Spleen (tissue), 11 donors: Measurements from ENCODE around the gene NEDD4L. TPM values are rescaled to one million over a fixed set of nuclear protein-coding genes. Genes with fewer than 3 reads are reported as not detected.

Source experiments
- DNase-seq: peaks from one replicate; pipeline ENCODE4 v3.0.0-alpha.2; 2020
- H3K27ac ChIP-seq, 8 donors: fragments of 200-600 bp; sonication (generic) in 7 of 8; 1 replicate in 4 of 8; 2 replicates in 4 of 8; pipeline versions ENCODE4 v1.5.0 to v1.8.0; 2016 to 2021; ENCODE audit warnings: inconsistent platforms in 4 of 8, mild to moderate bottlenecking in 4 of 8, moderate library complexity in 1 of 8
- H3K27me3 ChIP-seq, 7 donors: fragments of 200-600 bp; sonication (generic) in 6 of 7; replicated peaks in 1 of 7; 1 replicate in 4 of 7; 2 replicates in 3 of 7; pipeline versions ENCODE4 v1.5.0 to v1.8.0; 2016 to 2021; ENCODE audit warnings: inconsistent platforms in 3 of 7, mild to moderate bottlenecking in 1 of 7
- H3K36me3 ChIP-seq, 6 donors: fragments of 200-600 bp; sonication (generic) in 5 of 6; 1 replicate in 4 of 6; 2 replicates in 2 of 6; pipeline versions ENCODE4 v1.5.0 to v1.8.0; 2016 to 2021; ENCODE audit warnings: inconsistent platforms in 2 of 6
- H3K4me1 ChIP-seq, 6 donors: fragments of 200-600 bp; sonication (generic) in 5 of 6; 1 replicate in 3 of 6; 2 replicates in 3 of 6; pipeline versions ENCODE4 v1.5.0 to v1.8.0; 2016 to 2021; ENCODE audit warnings: inconsistent platforms in 3 of 6
- H3K4me3 ChIP-seq, 8 donors: fragments of 200-600 bp; sonication (generic) in 7 of 8; 1 replicate in 4 of 8; 2 replicates in 4 of 8; pipeline versions ENCODE4 v1.5.0 to v1.8.0; 2016 to 2021; ENCODE audit warnings: inconsistent platforms in 4 of 8, mild to moderate bottlenecking in 4 of 8, moderate library complexity in 2 of 8
- H3K9me3 ChIP-seq, 8 donors: fragments of 200-600 bp; sonication (generic) in 7 of 8; 1 replicate in 4 of 8; 2 replicates in 4 of 8; pipeline versions ENCODE4 v1.5.0 to v1.8.0; 2016 to 2021; ENCODE audit warnings: inconsistent platforms in 4 of 8
- POLR2A ChIP-seq, 3 donors: fragments of 450-650 bp; IDR thresholded peaks; one replicate each; pipeline ENCODE4 v1.5.1; 2017; ENCODE audit warnings: antibody characterized with exemption in 3 of 3, mild to moderate bottlenecking in 1 of 3
- POLR2AphosphoS5 ChIP-seq, 3 donors: sonication (generic); formaldehyde crosslinking; IDR thresholded peaks; one replicate each; pipeline ENCODE4 v1.5.1; 2017; ENCODE audit warnings: antibody characterized with exemption in 3 of 3
- WGBS, 5 donors: extraction: QIAGEN DNeasy Blood & Tissue Kit in 3 of 5; methylation state at CpG; one replicate each; pipeline versions ENCODE4 v1.1.5 to v1.1.7; 2013 to 2018; 5-methylcytosine and 5-hydroxymethylcytosine counted together
- intact Hi-C: fragments of 100-400 bp; cut with DNase I; formaldehyde crosslinking; loops from one replicate; pipeline ENCODE4 v1.15.0; 2023; ENCODE audit warnings: low total_unique reads
- polyA plus RNA-seq, 3 donors: library from polyadenylated mRNA; stranded (reverse); fragments of 200-250 nt; gene quantifications; one replicate each; pipeline ENCODE4 v1.2.1, GENCODE V29; 2013
- total RNA-seq, 7 donors: library from RNA; depleted of rRNA in 3 of 7; stranded (reverse); fragments of >200 nt in 3 of 7; fragmentation: NEBNext Ultra II Directional in 4 of 7; extraction: Animal tissue kit (Norgen Biotek cat#: 25700) in 4 of 7; gene quantifications; one replicate each; pipeline versions ENCODE4 v1.1.0 to v1.2.1, GENCODE V29; 2016 to 2021
- TF ChIP-seq, protein P1 (sequence below), 11 experiments: fragments of 200-600 bp in 7 of 11; fragments of 450-650 bp in 4 of 11; sonication (generic) in 4 of 11; IDR thresholded peaks in 8 of 11; conservative IDR thresholded peaks in 3 of 11; 1 replicate in 7 of 11; 2 replicates in 4 of 11; pipeline versions ENCODE4 v1.4.0 to v1.8.0; 2016 to 2021; ENCODE audit warnings: antibody characterized with exemption in 11 of 11, inconsistent platforms in 4 of 11, mild to moderate bottlenecking in 1 of 11
- donor health status: healthy with polysubstance abuse.
- donor health status: DM: no; HTN: no; CAD: no; lungs with moderate emphysema.
- donor health status: DM: no; HTN: no; CAD: no.
- donor health status: Bipolar disorder and iron deficiency.
- donor health status: healthy.
- donor health status: DM: no; HTN: no; CAD: no.
- donor health status: DM: yes; HTN: yes; CAD: no.

NEDD4L gene
- total and polyA plus RNA-seq, 10 donors = 8.7 to 26.9 (median 18.3) TPM

DNA sequence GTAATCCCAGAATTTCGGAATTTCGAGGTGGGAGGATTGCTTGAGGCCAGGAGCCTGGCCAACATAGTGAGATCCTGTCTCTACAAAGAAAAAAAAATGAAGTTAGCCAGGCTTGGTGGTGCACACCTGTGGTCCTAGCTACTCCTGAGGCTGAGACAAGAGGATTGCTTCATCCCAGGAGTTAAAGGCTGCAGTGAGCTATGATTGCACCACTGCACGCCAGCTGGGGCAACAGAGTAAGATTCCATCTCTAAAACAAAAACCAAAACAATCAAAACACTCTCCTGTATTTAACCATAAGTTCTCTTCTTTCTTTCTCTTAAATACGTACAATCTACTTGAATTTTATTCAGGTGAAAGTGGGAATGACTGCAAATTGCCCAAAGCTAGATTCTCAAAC is 33.8 kb upstream of the NEDD4L start:
- intact Hi-C loops = no loop called here
- Histone ChIP-seq H3K27me3 (peaks cover 0 to 4% (median 0%) of the 10 kb centered on the region in 7 donors), H3K36me3 (no peaks in the 10 kb centered on the region), H3K4me3 (no peak overlapping the region), H3K27ac (no peak overlapping the region), H3K4me1 (peaks cover 0 to 14% (median 8%) of the 10 kb centered on the region in 6 donors), H3K9me3 (no peaks in the 10 kb centered on the region)
- WGBS, 5 donors = 81 to 92% (median 84%) methylated on average over 4 of the region's 4 CpGs
- DNase-seq = no peak
- no peak for TF ChIP-seq POLR2AphosphoS5 (IDR thresholded peaks at IDR 0.05)
- TF ChIP-seq, protein P1, sequence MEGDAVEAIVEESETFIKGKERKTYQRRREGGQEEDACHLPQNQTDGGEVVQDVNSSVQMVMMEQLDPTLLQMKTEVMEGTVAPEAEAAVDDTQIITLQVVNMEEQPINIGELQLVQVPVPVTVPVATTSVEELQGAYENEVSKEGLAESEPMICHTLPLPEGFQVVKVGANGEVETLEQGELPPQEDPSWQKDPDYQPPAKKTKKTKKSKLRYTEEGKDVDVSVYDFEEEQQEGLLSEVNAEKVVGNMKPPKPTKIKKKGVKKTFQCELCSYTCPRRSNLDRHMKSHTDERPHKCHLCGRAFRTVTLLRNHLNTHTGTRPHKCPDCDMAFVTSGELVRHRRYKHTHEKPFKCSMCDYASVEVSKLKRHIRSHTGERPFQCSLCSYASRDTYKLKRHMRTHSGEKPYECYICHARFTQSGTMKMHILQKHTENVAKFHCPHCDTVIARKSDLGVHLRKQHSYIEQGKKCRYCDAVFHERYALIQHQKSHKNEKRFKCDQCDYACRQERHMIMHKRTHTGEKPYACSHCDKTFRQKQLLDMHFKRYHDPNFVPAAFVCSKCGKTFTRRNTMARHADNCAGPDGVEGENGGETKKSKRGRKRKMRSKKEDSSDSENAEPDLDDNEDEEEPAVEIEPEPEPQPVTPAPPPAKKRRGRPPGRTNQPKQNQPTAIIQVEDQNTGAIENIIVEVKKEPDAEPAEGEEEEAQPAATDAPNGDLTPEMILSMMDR (IDR thresholded peaks at IDR 0.05 in 8 of 11, conservative IDR thresholded peaks at IDR 0.05 in 3 of 11) = no peak
- no peak for TF ChIP-seq POLR2A (IDR thresholded peaks at IDR 0.05)

DNA sequence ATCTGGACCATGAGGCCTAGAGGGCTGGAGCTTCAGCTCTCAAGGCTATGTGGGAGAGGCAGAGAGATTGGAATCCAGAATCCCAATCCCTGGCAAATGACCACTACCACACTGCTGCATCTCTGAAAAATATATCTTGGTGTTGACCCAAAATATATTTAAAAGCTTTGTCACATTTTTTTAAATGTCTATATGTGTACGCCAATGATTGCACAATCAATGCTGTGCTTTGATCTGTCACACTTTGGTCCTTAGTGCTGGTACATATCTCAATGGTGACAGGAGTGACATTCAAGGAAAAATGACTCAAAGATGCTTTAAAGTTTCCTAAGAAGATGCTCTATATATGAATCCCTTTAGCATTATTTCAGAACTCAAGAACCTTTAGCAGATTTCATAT is 31.7 kb upstream of the NEDD4L start:
- intact Hi-C loops = no loop called here
- H3K27ac ChIP-seq = no peak overlapping the region
- WGBS, 5 donors = 92 to 98% (median 97%) methylated on average over 1 of the region's 1 CpG

DNA sequence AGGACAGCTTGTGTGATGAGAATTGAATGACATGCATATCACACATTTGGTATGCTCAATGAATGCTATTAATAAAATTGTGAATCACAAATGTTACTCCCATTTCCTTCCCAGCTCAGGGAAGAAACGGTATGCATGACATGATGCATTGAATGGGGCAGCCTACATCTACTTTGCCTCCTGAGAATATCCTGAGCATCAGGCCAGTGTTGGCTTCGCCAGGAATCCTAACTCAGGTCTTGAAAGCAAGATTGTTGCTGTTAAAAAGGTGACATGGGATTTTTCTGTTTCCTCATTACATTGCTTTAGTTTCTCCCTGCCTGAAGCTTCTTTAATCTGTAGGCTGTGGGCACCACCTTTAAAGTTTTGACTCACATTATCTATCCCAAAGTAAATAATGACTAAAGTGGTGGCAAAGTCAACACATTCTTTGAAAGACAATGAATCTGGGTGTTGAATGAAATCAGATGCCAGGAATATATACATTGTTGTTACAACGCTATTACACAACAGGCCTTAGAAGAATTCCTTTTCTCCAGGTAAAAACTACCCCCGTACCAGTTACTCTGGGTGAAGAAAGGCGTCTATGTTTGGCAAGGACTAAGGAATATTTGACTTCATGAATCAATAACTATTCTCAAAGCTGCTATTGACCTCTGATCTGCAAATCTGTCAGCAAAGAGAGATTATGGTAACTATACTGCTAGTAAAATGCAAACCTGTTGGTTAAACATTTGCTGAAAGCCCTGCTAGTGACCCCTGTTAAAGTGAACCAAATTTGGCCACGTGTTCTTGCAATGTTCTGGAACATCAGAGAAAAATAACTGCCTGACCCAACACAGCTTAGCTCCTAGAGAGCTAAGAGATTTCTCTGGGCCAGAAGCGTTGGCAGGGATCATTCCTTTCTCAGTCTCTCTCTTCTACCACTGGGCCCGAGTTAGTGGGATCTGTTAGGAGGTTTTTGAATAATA is 30.5 kb upstream of the NEDD4L start:
- TF ChIP-seq POLR2A (IDR thresholded peaks at IDR 0.05) = no peak
- TF ChIP-seq POLR2AphosphoS5 (IDR thresholded peaks at IDR 0.05) = no peak
- TF ChIP-seq, protein P1 (IDR thresholded peaks at IDR 0.05 in 8 of 11, conservative IDR thresholded peaks at IDR 0.05 in 3 of 11) = no peak
- intact Hi-C loops = no loop called here
- Histone ChIP-seq H3K27ac (no peak overlapping the region), H3K9me3 (peaks cover 0 to 9% (median 3%) of the 10 kb centered on the region in 8 donors), H3K4me3 (no peak overlapping the region), H3K27me3 (no peaks in the 10 kb centered on the region), H3K36me3 (no peaks in the 10 kb centered on the region), H3K4me1 (peaks cover 0 to 20% (median 11%) of the 10 kb centered on the region in 6 donors)
- DNase-seq = no peak
- 58 to 73% (median 68%) methylated on average over 8 of the region's 8 CpGs for whole genome bisulfite sequencing, 5 donors

More for the DNA sequence above, 31.7 kb upstream of the NEDD4L start:
- no peak overlapping the region for H3K4me3 ChIP-seq
- no peak for DNase-seq
- peaks cover 0 to 9% (median 3%) of the 10 kb centered on the region in 8 donors for H3K9me3 ChIP-seq
- H3K4me1 ChIP-seq = peaks cover 0 to 20% (median 11%) of the 10 kb centered on the region in 6 donors
- no peaks in the 10 kb centered on the region for H3K36me3 ChIP-seq
- TF ChIP-seq POLR2A (IDR thresholded peaks at IDR 0.05) (no peak), POLR2AphosphoS5 (IDR thresholded peaks at IDR 0.05) (no peak)
- TF ChIP-seq, protein P1 (IDR thresholded peaks at IDR 0.05 in 8 of 11, conservative IDR thresholded peaks at IDR 0.05 in 3 of 11) = no peak
- H3K27me3 ChIP-seq = peaks cover 0 to 4% (median 0%) of the 10 kb centered on the region in 7 donors
